Smooth muscle cell of the coronary artery (primary cell): ENCODE measurements around the gene NEDD4. TPM values are rescaled to one million over a fixed set of nuclear protein-coding genes. Genes with fewer than 3 reads are reported as not detected.

Experiments used
- total RNA-seq: library from RNA; depleted of rRNA; stranded (reverse); fragments of >200 nt; gene quantifications from 2 replicates; pipeline ENCODE4 v1.2.3, GENCODE V29; 2014; ENCODE audit warnings: low replicate concordance

Gene NEDD4
- 13.5 and 21.1 TPM in 2 replicates for total RNA-seq

GRCh38 chr15:55993111-55993803 is at the start of gene NEDD4:
Gene NEDD4, minus strand, starts transcription at chr15:55993612. Its CDS starts 57 bp downstream, at chr15:55993555.

